Astrocyte (in vitro differentiated cells and primary cell): ENCODE results near the gene NSMF.
"Not testable (repeated sequence)": the region's sequence is repeated elsewhere in the genome, so short reads cannot be mapped to it uniquely, and the experiment has no call there.

Source experiments
- CTCF ChIP-seq: IDR thresholded peaks from 2 replicates; pipeline ENCODE4 v1.5.1; 2011; ENCODE audit warnings: low read depth, mild to moderate bottlenecking, inconsistent platforms, low read length, moderate library complexity; ENCODE audit not compliant: insufficient read depth
- EZH2 ChIP-seq: IDR thresholded peaks from 2 replicates; pipeline ENCODE4 v1.6.1; 2012; ENCODE audit warnings: mild to moderate bottlenecking, low read length, inconsistent platforms; ENCODE audit not compliant: insufficient read depth

- not testable (repeated sequence) for TF ChIP-seq CTCF, EZH2
Measured at GRCh38 chr9:137450539-137451222, 8.5 kb downstream of the NSMF start.
